ENCODE results near the gene DLG2. TPM values are rescaled to one million over a fixed set of nuclear protein-coding genes. Genes with fewer than 3 reads are reported as not detected.

Gene DLG2
- total and polyA plus RNA-seq, 2 donors (not counting 3 experiments of a cell fraction or from before 2014, with no cell fraction given): 0.15 to 1.1 TPM

- intact Hi-C loops (cut with micrococcal nuclease): no loop called here
- ChIA-PET POLR2A (no interaction called here), CTCF (no interaction called here)
These were observed 2188.7 kb downstream of the DLG2 start for GRCh38 chr11:83438438-83438837.

More at GRCh38 chr11:83438438-83438837, 2188.7 kb downstream of the DLG2 start:
- TF ChIP-seq POLR2AphosphoS5 (IDR thresholded peaks at IDR 0.05; ENCODE audit: insufficient read depth, low read depth, low read length): no peak
- TF ChIP-seq CTCF (IDR thresholded peaks at IDR 0.05; ENCODE audit: extremely low read depth in 1 of 2, insufficient read depth in 1 of 2, low read depth in 1 of 2, low read length in 2 of 2): no peak
- TF ChIP-seq JUN (IDR thresholded peaks at IDR 0.05; ENCODE audit: borderline replicate concordance, insufficient read depth, insufficient read length, low read depth): no peak
- TF ChIP-seq POLR2A (IDR thresholded peaks at IDR 0.05; ENCODE audit: low read depth, low read length): no peak
- TF ChIP-seq FOS (IDR thresholded peaks at IDR 0.05; ENCODE audit: borderline replicate concordance, insufficient read depth, low read length): no peak
- no peak for TF ChIP-seq EZH2 (IDR thresholded peaks at IDR 0.05; ENCODE audit: borderline replicate concordance, low read depth, low read length, severe bottlenecking)
- no peak for TF ChIP-seq MYC (IDR thresholded peaks at IDR 0.05; ENCODE audit: low read depth, low read length)
- TF ChIP-seq MAX (IDR thresholded peaks at IDR 0.05; ENCODE audit: insufficient read depth, insufficient read length): no peak
- no peak for TF ChIP-seq GATA2 (IDR thresholded peaks at IDR 0.05; ENCODE audit: insufficient read depth, insufficient read length, low read depth, low read length)
- Histone ChIP-seq H3K27me3 (ENCODE audit: control insufficient read depth in 2 of 2, insufficient read depth in 2 of 2, low read length in 2 of 2) (no peaks in the 10 kb centered on the region), H2AFZ (ENCODE audit: low read depth, low read length) (no peak overlapping the region), H4K20me1 (replicated peaks; ENCODE audit: control insufficient read depth, extremely low read depth, insufficient read depth, low read length) (no peaks in the 10 kb centered on the region), H3K9me3 (replicated peaks; ENCODE audit: control insufficient read depth, insufficient read depth, low read length) (no peaks in the 10 kb centered on the region), H3K4me3 (replicated peaks in 1 of 3; ENCODE audit: insufficient read depth in 1 of 3, low read depth in 1 of 3, low read length in 3 of 3) (no peak overlapping the region), H3K27ac (ENCODE audit: insufficient read depth, low read depth, low read length) (no peak overlapping the region), H3K36me3 (ENCODE audit: control insufficient read depth in 2 of 2, extremely low read depth in 1 of 2, insufficient read depth in 2 of 2, low read length in 2 of 2) (no peaks in the 10 kb centered on the region), H3K79me2 (ENCODE audit: control insufficient read depth, insufficient read depth, low read length) (no peaks in the 10 kb centered on the region), H3K9ac (replicated peaks; ENCODE audit: extremely low read depth, insufficient read depth, low read length) (no peak overlapping the region), H3K9me1 (replicated peaks; ENCODE audit: control insufficient read depth, extremely low read depth, insufficient read depth, low read length) (no peaks in the 10 kb centered on the region), H3K4me2 (ENCODE audit: insufficient read depth, low read length) (no peak overlapping the region), H3K4me1 (ENCODE audit: control insufficient read depth, extremely low read depth, insufficient read depth, low read length) (no peaks in the 10 kb centered on the region)
- dilution Hi-C loops (cut with MboI; ENCODE audit: extremely low pct_ligation_motif_present, low sequenced_read_pairs): no loop called here
- FAIRE-seq (no peak), DNase-seq (ENCODE audit: low read depth, low spot score) (no peak)
- no TSS peak for BruUV-seq (replicated peaks)
